Measurements from ENCODE around the gene ANKUB1.

The ANKUB1 gene

DNA sequence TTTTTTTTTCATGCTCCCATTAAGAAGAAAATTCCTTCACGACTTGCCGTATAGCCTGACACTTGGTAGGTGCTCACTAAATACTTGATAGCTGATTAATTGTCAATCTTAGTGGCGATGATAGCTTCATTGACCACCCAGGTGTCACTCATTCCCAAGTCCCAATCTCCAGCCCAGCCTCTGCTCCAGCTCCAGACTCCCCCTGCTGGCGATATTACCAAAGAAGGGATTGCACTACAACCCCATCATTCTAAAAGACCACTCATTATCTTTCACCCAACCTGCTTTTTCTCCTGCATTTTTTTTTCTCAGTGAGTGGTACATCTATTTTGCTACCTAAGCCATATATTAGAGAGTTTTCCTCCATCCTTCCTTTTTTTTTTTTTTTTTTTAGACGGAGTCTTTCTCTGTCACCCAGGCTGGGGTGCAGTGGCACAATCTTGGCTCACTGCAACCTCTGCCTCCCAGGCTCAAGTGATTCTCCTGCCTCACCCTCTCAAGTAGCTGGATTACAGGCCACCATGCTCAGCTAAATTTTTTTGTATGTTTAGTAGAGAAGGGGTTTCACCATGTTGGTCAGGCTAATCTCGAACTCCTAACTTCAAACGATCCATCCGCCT is 20.6 kb downstream of the ANKUB1 start:
- H3K4me1 ChIP-seq: no peaks in the 10 kb centered on the region
- no peak overlapping the region for H3K4me3 ChIP-seq (ENCODE audit: low read depth, low read length)
- TF ChIP-seq, protein P1, sequence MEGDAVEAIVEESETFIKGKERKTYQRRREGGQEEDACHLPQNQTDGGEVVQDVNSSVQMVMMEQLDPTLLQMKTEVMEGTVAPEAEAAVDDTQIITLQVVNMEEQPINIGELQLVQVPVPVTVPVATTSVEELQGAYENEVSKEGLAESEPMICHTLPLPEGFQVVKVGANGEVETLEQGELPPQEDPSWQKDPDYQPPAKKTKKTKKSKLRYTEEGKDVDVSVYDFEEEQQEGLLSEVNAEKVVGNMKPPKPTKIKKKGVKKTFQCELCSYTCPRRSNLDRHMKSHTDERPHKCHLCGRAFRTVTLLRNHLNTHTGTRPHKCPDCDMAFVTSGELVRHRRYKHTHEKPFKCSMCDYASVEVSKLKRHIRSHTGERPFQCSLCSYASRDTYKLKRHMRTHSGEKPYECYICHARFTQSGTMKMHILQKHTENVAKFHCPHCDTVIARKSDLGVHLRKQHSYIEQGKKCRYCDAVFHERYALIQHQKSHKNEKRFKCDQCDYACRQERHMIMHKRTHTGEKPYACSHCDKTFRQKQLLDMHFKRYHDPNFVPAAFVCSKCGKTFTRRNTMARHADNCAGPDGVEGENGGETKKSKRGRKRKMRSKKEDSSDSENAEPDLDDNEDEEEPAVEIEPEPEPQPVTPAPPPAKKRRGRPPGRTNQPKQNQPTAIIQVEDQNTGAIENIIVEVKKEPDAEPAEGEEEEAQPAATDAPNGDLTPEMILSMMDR (IDR thresholded peaks at IDR 0.05; ENCODE audit: low read depth, low read length): peak; percentile 88
- H3K9me3 ChIP-seq: no peaks in the 10 kb centered on the region
- no peaks in the 10 kb centered on the region for H3K36me3 ChIP-seq
- peaks cover 8% of the 10 kb centered on the region; the same call in 1 of the 2 replicates for H3K27me3 ChIP-seq
- peak; percentile 75 for DNase-seq

DNA sequence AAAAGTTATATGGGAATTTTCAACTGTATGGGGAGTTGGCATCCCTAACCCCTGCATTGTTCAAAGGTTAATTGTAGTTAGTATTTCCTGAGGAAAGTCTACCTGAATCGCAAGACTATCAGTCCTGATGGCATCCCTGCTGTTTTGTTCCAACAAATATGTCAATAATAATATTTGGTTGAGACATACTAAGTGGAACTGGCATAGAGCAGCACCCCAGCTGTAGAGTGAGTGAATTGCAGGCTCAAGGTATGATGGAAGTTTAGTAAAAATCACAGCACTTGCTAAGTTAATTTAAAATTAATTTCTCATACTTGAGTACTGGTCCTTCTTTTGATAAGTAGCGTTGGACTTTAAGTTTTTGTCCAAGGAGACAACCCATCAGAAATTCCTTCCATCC is 22.1 kb downstream of the ANKUB1 start:
- Histone ChIP-seq H3K4me1 (no peaks in the 10 kb centered on the region), H3K4me3 (ENCODE audit: low read depth, low read length) (no peak overlapping the region), H3K27me3 (peaks cover 16% of the 10 kb centered on the region), H3K36me3 (no peaks in the 10 kb centered on the region), H3K9me3 (no peaks in the 10 kb centered on the region)
- TF ChIP-seq, protein P1 (IDR thresholded peaks at IDR 0.05; ENCODE audit: low read depth, low read length): peak; percentile 15
- DNase-seq: no peak

DNA sequence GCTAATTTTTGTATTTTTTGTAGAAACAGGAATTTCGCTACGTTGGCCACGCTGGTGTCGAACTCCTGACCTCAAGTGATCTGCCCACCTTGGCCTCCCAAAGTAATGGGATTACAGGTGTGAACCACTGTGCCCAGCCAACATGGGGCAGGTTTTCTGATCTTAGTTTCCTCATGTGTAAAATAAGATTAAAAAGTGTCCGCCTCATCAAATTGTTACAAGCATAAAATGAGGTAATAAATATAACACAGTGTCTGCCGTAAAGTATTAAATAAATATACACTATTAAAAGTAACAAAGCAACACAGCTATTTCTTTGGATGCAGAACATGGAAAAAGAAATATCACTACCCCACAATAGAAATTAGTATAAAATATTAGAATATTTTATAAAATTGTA is 23.6 kb downstream of the ANKUB1 start:
- no peak for DNase-seq
- H3K27me3 ChIP-seq: peaks cover 26% of the 10 kb centered on the region
- no peaks in the 10 kb centered on the region for H3K4me1 ChIP-seq
- TF ChIP-seq, protein P1 (IDR thresholded peaks at IDR 0.05; ENCODE audit: low read depth, low read length): no peak
- H3K9me3 ChIP-seq: no peaks in the 10 kb centered on the region
- no peak overlapping the region for H3K4me3 ChIP-seq (ENCODE audit: low read depth, low read length)
- H3K36me3 ChIP-seq: no peaks in the 10 kb centered on the region

DNA sequence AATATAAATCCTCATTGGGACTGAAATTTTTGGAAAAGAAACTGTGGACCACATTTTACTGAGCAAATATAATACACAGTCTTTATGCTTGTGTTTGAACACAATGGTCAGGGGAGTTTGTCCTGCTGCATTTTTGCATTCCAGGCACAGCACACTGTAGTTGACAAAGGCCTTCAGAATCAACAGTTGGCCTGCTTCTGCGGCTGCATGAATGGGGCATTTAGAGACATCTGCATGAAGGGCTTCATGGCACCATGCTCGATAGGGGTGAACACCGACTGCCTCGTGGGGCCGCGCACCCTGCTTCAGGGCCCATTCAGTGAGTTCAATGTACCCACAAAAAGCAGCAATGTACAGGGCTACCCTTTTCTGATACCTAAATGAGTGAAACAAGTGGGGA is 24.6 kb downstream of the ANKUB1 start:
- Histone ChIP-seq H3K4me3 (ENCODE audit: low read depth, low read length) (no peak overlapping the region), H3K9me3 (no peaks in the 10 kb centered on the region), H3K36me3 (no peaks in the 10 kb centered on the region), H3K27me3 (peaks cover 35% of the 10 kb centered on the region), H3K4me1 (no peaks in the 10 kb centered on the region)
- no peak for DNase-seq
- TF ChIP-seq, protein P1 (IDR thresholded peaks at IDR 0.05; ENCODE audit: low read depth, low read length): no peak

DNA sequence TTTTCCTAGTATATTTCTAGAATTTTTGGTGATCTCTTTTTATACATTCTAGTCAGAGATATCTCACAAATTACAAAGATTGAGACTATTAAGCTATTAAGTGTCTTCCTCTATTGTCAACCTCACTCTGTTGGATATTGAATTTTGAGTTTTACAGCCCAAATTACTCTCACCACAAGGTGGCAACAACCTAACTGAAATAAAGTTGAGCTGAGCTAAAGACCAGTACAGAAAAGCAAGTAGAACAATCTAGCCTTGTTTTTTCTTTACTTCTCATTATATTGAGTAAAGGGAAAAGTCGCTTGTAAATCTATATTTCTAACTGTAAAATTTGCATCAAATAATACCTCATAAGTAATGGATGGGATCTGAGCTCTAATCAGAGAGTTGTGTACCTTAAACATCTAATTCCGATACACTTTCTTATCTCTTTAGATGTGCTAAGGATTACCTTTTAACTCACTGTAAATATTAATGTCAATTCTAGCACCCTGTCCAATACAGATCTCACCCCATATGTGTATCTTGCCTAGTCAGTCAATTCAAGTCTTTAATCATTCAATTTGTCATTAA is 26.5 kb downstream of the ANKUB1 start:
- Histone ChIP-seq H3K27me3 (peaks cover 50% of the 10 kb centered on the region), H3K4me3 (ENCODE audit: low read depth, low read length) (no peak overlapping the region)
- DNase-seq: no peak

DNA sequence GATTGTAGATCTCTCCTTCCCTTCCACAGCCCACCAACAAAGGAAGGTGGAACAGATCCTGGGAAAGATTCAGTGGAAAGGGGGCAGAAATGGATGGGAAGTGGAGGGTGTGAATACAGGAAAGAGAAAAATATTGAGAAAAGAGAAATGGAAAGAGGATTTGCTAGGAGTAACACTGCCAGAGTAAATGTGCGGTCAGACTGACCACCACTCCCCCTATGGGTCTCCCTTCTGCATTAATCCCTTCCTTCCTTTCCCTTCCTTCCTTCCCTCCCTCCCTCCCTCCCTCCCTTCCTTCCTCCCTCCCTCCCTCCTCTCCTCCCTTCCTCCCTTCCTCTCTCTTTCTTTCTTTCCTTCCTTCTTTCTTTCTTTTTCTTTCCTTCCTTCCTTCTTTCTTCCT is 28.1 kb downstream of the ANKUB1 start:
- Histone ChIP-seq H3K9me3 (no peaks in the 10 kb centered on the region), H3K36me3 (no peaks in the 10 kb centered on the region), H3K4me1 (no peaks in the 10 kb centered on the region), H3K27me3 (peaks cover 59% of the 10 kb centered on the region), H3K4me3 (ENCODE audit: low read depth, low read length) (no peak overlapping the region)
- TF ChIP-seq, protein P1 (IDR thresholded peaks at IDR 0.05; ENCODE audit: low read depth, low read length): no peak
- no peak for DNase-seq

More for the DNA sequence above, 26.5 kb downstream of the ANKUB1 start:
- Histone ChIP-seq H3K4me1 (no peaks in the 10 kb centered on the region), H3K9me3 (no peaks in the 10 kb centered on the region), H3K36me3 (no peaks in the 10 kb centered on the region)
- TF ChIP-seq, protein P1 (IDR thresholded peaks at IDR 0.05; ENCODE audit: low read depth, low read length): peak; percentile 54
